Caco-2 (cell line): ENCODE measurements around the gene GALNT17. TPM values are rescaled to one million over a fixed set of nuclear protein-coding genes. Genes with fewer than 3 reads are reported as not detected.
"Not testable (repeated sequence)": the region's sequence is repeated elsewhere in the genome, so short reads cannot be mapped to it uniquely, and the experiment has no call there.

Experiments
- BruUV-seq: library from RNA; stranded (reverse); fragments of 400-500 nt; replicated peaks from 2 replicates; lab custom pipeline; 2021; lab: Mats Ljungman, UMichigan
- CTCF ChIA-PET: fragments of 300-600 bp; sonication (Branson Sonifier 250); formaldehyde crosslinking; loops from one replicate; lab custom pipeline; 2022; ENCODE audit warnings: antibody characterized with exemption; lab: Charles Lee
- POLR2A ChIA-PET: fragments of 300-600 bp; sonication (Branson Sonifier 250); formaldehyde crosslinking; loops from one replicate; lab custom pipeline; 2022; ENCODE audit warnings: antibody characterized with exemption; lab: Charles Lee
- DNase-seq, 2 experiments: peaks; one replicate each; pipeline versions ENCODE4 v3.0.0 to v3.0.0-alpha.2; 2020 to 2022
- H3K27me3 ChIP-seq: replicated peaks from 2 replicates; pipeline ENCODE4 v1.6.0; 2011; ENCODE audit warnings: low read length; ENCODE audit not compliant: control insufficient read depth, insufficient read depth
- H3K36me3 ChIP-seq: 2 replicates; pipeline ENCODE4 v1.5.1; 2011; ENCODE audit warnings: low read length; ENCODE audit not compliant: control insufficient read depth, insufficient read depth
- H3K4me1 ChIP-seq: fragments of 250-450 bp; sonication (Bioruptor Pico); 2 replicates; pipeline ENCODE4 v1.5.1; 2020; ENCODE audit warnings: mild to moderate bottlenecking
- H3K4me3 ChIP-seq: 2 replicates; pipeline ENCODE4 v1.5.1; 2011; ENCODE audit warnings: low read depth, mild to moderate bottlenecking, control low read depth, low read length
- H3K9me3 ChIP-seq: fragments of 250-450 bp; sonication (Bioruptor Pico); 2 replicates; pipeline ENCODE4 v1.5.1; 2020; ENCODE audit warnings: mild to moderate bottlenecking, moderate library complexity
- H3K27ac Mint-ChIP-seq: one replicate; pipeline ENCODE4 v1.8.0; 2022; ENCODE audit warnings: mixed read lengths; ENCODE audit not compliant: unreplicated experiment
- H3K27me3 Mint-ChIP-seq: one replicate; pipeline ENCODE4 v1.8.0; 2022; ENCODE audit warnings: mixed read lengths; ENCODE audit not compliant: insufficient read depth, unreplicated experiment
- H3K36me3 Mint-ChIP-seq: one replicate; pipeline ENCODE4 v1.8.0; 2022; ENCODE audit warnings: mild to moderate bottlenecking, mixed read lengths; ENCODE audit not compliant: insufficient read depth, unreplicated experiment
- H3K4me1 Mint-ChIP-seq: one replicate; pipeline ENCODE4 v1.8.0; 2022; ENCODE audit warnings: low read depth, mixed read lengths; ENCODE audit not compliant: unreplicated experiment
- H3K4me3 Mint-ChIP-seq: one replicate; pipeline ENCODE4 v1.8.0; 2022; ENCODE audit warnings: mild to moderate bottlenecking, moderate library complexity, mixed read lengths; ENCODE audit not compliant: unreplicated experiment
- H3K9me3 Mint-ChIP-seq: one replicate; pipeline ENCODE4 v1.8.0; 2022; ENCODE audit warnings: mixed read lengths; ENCODE audit not compliant: unreplicated experiment
- CTCF ChIP-seq, 2 experiments: fragments of 200-600 bp in 1 of 2; IDR thresholded peaks; 1 replicate in 1 of 2; 2 replicates in 1 of 2; pipeline versions ENCODE4 v1.5.1 to v1.8.0; 2011 to 2022; ENCODE audit warnings: antibody characterized with exemption in 1 of 2, control low read depth in 1 of 2, inconsistent platforms in 1 of 2, low read depth in 1 of 2, low read length in 1 of 2, mild to moderate bottlenecking in 1 of 2, moderate library complexity in 1 of 2; ENCODE audit not compliant: insufficient read depth in 1 of 2, severe bottlenecking in 1 of 2, unreplicated experiment in 1 of 2
- intact Hi-C: fragments of 100-400 bp; cut with micrococcal nuclease; formaldehyde crosslinking; loops from one replicate; pipeline ENCODE4 v1.10.0; 2022; ENCODE audit not compliant: unreplicated experiment
- total RNA-seq: library from RNA; stranded (reverse); gene quantifications from 2 replicates; pipeline ENCODE4 v1.2.3, GENCODE V29; 2022

GALNT17 gene
- total RNA-seq, 1 experiment from 2014 or later, result not detected

- no peak overlapping the region for H3K4me3 ChIP-seq
- CTCF ChIA-PET, result no interaction called here
These were observed 76.9 kb downstream of the GALNT17 start for GRCh38 chr7:71208881-71209280.

GRCh38 chr7:71209484-71209883 lies 77.5 kb downstream of the GALNT17 start:
- H3K4me3 Mint-ChIP-seq, H3K36me3 ChIP-seq, intact Hi-C loops, H3K4me1 Mint-ChIP-seq, H3K4me1 ChIP-seq, H3K27ac Mint-ChIP-seq, H3K36me3 Mint-ChIP-seq, H3K27me3 Mint-ChIP-seq, H3K9me3 ChIP-seq, BruUV-seq, H3K4me3 ChIP-seq, DNase-seq, CTCF ChIA-PET, POLR2A ChIA-PET, H3K27me3 ChIP-seq: not testable (repeated sequence)
- H3K9me3 Mint-ChIP-seq, result peaks cover 25% of the 10 kb centered on the region

More at GRCh38 chr7:71208881-71209280, 76.9 kb downstream of the GALNT17 start:
- H3K36me3 Mint-ChIP-seq, result no peaks in the 10 kb centered on the region
- TF ChIP-seq CTCF (IDR thresholded peaks at IDR 0.05; ENCODE audit: insufficient read depth in 1 of 2, low read depth in 1 of 2, low read length in 1 of 2, severe bottlenecking in 1 of 2, unreplicated experiment in 1 of 2), result no peak
- H3K27ac Mint-ChIP-seq, result no peak overlapping the region
- H3K9me3 Mint-ChIP-seq, result peaks cover 27% of the 10 kb centered on the region
- no peak overlapping the region for H3K4me3 Mint-ChIP-seq
- no peak for DNase-seq
- POLR2A ChIA-PET, result no interaction called here
- no TSS peak for BruUV-seq
- H3K9me3 ChIP-seq, result no peaks in the 10 kb centered on the region
- no peaks in the 10 kb centered on the region for H3K36me3 ChIP-seq
- H3K4me1 Mint-ChIP-seq, result no peaks in the 10 kb centered on the region
- no peaks in the 10 kb centered on the region for H3K27me3 Mint-ChIP-seq
- intact Hi-C loops, result no loop called here
- no peaks in the 10 kb centered on the region for H3K27me3 ChIP-seq
- H3K4me1 ChIP-seq, result no peaks in the 10 kb centered on the region

GRCh38 chr7:71210220-71210619 lies 78.3 kb downstream of the GALNT17 start:
- Mint-ChIP-seq H3K36me3 (no peaks in the 10 kb centered on the region), H3K4me1 (no peaks in the 10 kb centered on the region), H3K4me3 (no peak overlapping the region), H3K27me3 (no peaks in the 10 kb centered on the region), H3K9me3 (peaks cover 23% of the 10 kb centered on the region), H3K27ac (no peak overlapping the region)
- intact Hi-C loops, result no loop called here
- Histone ChIP-seq H3K4me3 (no peak overlapping the region), H3K36me3 (no peaks in the 10 kb centered on the region), H3K4me1 (no peaks in the 10 kb centered on the region), H3K9me3 (no peaks in the 10 kb centered on the region), H3K27me3 (no peaks in the 10 kb centered on the region)
- CTCF ChIA-PET, result no interaction called here
- POLR2A ChIA-PET, result no interaction called here
- BruUV-seq, result no TSS peak
- DNase-seq, result no peak
- TF ChIP-seq CTCF (IDR thresholded peaks at IDR 0.05; ENCODE audit: insufficient read depth in 1 of 2, low read depth in 1 of 2, low read length in 1 of 2, severe bottlenecking in 1 of 2, unreplicated experiment in 1 of 2), result no peak

- H3K4me1 Mint-ChIP-seq, H3K4me3 ChIP-seq, H3K4me1 ChIP-seq, H3K27me3 ChIP-seq, H3K36me3 Mint-ChIP-seq, H3K27me3 Mint-ChIP-seq, BruUV-seq, H3K4me3 Mint-ChIP-seq, H3K9me3 ChIP-seq, H3K36me3 ChIP-seq, CTCF ChIA-PET, intact Hi-C loops, H3K27ac Mint-ChIP-seq, POLR2A ChIA-PET, DNase-seq: not testable (repeated sequence)
- peaks cover 23% of the 10 kb centered on the region for H3K9me3 Mint-ChIP-seq
These were observed 80.5 kb downstream of the GALNT17 start for GRCh38 chr7:71212433-71212832.
